Esophagus mucosa (tissue), 1 donor: ENCODE results near the gene SEH1L. TPM values are rescaled to one million over a fixed set of nuclear protein-coding genes. Genes with fewer than 3 reads are reported as not detected.
"Not testable (repeated sequence)": the region's sequence is repeated elsewhere in the genome, so short reads cannot be mapped to it uniquely, and the experiment has no call there.

Experiments
- ATAC-seq: fragments of 200-7000 bp; cut with Tn5 transposase; one replicate; pipeline ENCODE4 v1.9.1; 2020
- total RNA-seq: library from RNA; stranded (reverse); gene quantifications from one replicate; pipeline ENCODE4 v1.2.4, GENCODE V29; 2023
- donor health status: DM: yes; HTN: yes; CAD: no.

The SEH1L gene
- total RNA-seq, 1 donor from 2014 or later = 41.4 TPM

- ATAC-seq = no peak
Observed at GRCh38 chr18:12996661-12997292, 49.0 kb downstream of the SEH1L start.

- not testable (repeated sequence) for ATAC-seq
Observed at GRCh38 chr18:12997330-12997729, 49.5 kb downstream of the SEH1L start.

GRCh38 chr18:12998332-12999060 is 50.7 kb downstream of the SEH1L start:
- ATAC-seq = no peak

- peak; percentile 80 for ATAC-seq
Observed at GRCh38 chr18:13003466-13003896, 55.7 kb downstream of the SEH1L start.

GRCh38 chr18:13004396-13004795 is 56.6 kb downstream of the SEH1L start:
- no peak for ATAC-seq

GRCh38 chr18:13005289-13005688 is 57.5 kb downstream of the SEH1L start:
- ATAC-seq = no peak

- ATAC-seq = no peak
Observed at GRCh38 chr18:13006531-13007247, 58.9 kb downstream of the SEH1L start.

- no peak for ATAC-seq
Observed at GRCh38 chr18:13007248-13007560, 59.4 kb downstream of the SEH1L start.

- ATAC-seq = peak; percentile 89
Observed at GRCh38 chr18:13011719-13012118, 63.9 kb downstream of the SEH1L start.

- ATAC-seq = no peak
Observed at GRCh38 chr18:13014232-13014631, 66.4 kb downstream of the SEH1L start.

GRCh38 chr18:13014818-13015217 is 67.0 kb downstream of the SEH1L start:
- ATAC-seq = no peak

- no peak for ATAC-seq
Observed at GRCh38 chr18:13017247-13017875, 69.5 kb downstream of the SEH1L start.

GRCh38 chr18:13018374-13018773 is 70.6 kb downstream of the SEH1L start:
- ATAC-seq = no peak

- ATAC-seq = peak; percentile 71
Observed at GRCh38 chr18:13019301-13019700, 71.5 kb downstream of the SEH1L start.

- no peak for ATAC-seq
Observed at GRCh38 chr18:13022644-13023043, 74.8 kb downstream of the SEH1L start.

GRCh38 chr18:13025233-13025632 is 77.4 kb downstream of the SEH1L start:
- ATAC-seq = no peak

GRCh38 chr18:13026583-13027270 is 78.9 kb downstream of the SEH1L start:
- no peak for ATAC-seq

GRCh38 chr18:13028869-13029268 is 81.1 kb downstream of the SEH1L start:
- ATAC-seq = no peak

- no peak for ATAC-seq
Observed at GRCh38 chr18:13032173-13032572, 84.4 kb downstream of the SEH1L start.

GRCh38 chr18:13035249-13035914 is 87.6 kb downstream of the SEH1L start:
- no peak for ATAC-seq

GRCh38 chr18:13036622-13037320 is 89.0 kb downstream of the SEH1L start:
- ATAC-seq = peak; percentile 67
